GM21381 (cell line): ENCODE measurements around the gene ZNF575.

ENCODE experiments used
- ATAC-seq: cut with Tn5 transposase; IDR thresholded peaks from one replicate; pipeline ENCODE4 v1.9.1; 2021; ENCODE audit warnings: mild to moderate bottlenecking, moderate library complexity; ENCODE audit not compliant: unreplicated experiment

ZNF575 gene, protein sequence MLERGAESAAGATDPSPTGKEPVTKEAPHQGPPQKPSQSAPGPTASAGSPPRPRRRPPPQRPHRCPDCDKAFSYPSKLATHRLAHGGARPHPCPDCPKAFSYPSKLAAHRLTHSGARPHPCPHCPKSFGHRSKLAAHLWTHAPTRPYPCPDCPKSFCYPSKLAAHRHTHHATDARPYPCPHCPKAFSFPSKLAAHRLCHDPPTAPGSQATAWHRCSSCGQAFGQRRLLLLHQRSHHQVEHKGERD

DNA sequence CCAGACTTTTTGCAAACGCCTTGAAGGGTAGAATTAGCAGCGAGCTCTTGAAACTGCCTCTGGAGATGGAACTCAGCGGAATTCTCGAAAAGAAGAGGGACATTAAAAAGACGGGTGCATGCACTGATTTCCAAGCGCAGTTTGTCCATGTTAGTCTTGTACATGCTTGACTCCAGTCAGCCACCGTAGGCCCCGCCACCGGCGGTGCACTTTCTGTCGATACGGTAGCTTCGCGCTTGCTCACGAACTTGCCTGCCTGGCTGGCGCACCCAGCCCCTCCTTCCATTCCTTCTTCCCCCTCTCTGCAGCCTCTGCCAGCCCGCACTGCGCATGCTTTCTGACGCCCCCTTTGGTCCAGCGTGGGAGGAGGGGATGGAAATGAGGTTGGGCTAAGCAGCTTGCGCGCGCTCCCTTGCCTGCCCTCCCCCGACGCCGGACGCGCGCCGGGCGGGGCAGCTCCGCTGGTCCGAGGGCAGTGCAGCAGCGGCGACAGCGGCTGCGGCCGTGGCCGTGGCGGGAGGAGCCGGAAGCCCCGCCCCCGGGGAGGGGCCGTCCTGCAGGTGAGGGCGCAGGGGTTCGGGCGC lies at the start of gene ZNF575:
Gene ZNF575, plus strand, starts transcription at position 227 of the 584 bp plus-strand sequence. CDS start 1,235 bp downstream, outside the sequence.
- peak; percentile 64 for ATAC-seq

DNA sequence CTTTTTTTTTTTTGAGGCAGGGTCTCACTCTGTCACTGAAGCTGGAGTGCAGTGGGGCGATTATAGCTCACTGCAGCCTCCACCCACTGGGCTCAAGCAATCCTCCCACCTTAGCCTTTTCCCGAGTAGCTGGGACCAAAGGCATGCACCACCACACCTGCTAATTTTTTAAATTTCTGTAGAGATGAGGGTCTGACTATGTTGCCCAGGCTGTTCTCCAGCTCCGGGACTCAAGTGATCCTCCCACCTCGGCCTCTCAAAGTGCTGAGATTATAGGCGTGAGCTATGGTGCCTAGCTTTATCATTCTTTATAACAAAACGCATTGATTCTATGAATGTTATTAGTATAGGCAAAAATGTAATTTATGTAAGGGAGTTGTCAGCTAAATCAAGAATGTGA lies 49.7 kb upstream of the ZNF575 start:
- no peak for ATAC-seq

DNA sequence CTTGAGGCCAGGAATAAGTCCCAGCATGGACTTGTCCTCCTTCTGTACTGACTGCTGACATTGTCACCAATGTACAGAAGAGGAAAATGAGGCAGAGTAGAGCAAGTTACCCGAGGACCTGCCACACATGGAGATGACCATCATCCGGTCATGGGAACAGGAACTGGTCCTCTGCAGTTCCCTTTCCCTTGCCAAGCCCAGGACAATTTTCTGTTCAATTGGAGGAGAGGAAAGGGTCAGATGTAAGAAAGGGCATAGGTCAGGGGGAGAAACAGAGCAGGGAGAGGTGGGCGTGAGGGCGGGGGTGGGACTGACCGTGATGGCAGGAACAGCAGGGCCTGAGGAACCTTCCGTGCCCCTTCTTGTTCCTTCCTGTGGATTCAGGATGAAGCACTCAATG lies 47.0 kb upstream of the ZNF575 start:
- ATAC-seq: no peak

DNA sequence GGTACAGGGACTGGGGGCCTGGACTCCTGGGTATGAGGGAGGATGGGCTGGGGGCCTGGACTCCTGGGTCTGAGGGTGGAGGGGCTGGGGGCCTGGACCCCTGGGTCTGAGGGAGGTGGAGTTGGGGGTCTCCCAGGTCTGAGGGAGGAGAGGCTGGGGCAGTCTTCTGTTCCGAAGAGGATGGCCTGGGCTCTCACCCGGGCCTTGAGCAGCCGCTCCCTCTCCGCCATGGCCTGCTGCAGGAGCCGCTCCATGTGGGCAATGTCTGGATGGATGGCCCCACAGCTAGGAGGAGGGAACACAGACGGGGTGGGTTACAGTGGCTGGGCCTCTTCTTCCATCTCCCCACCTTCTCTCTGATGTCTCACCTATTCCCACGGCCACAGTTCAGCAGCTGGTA lies 46.6 kb upstream of the ZNF575 start:
- no peak for ATAC-seq

DNA sequence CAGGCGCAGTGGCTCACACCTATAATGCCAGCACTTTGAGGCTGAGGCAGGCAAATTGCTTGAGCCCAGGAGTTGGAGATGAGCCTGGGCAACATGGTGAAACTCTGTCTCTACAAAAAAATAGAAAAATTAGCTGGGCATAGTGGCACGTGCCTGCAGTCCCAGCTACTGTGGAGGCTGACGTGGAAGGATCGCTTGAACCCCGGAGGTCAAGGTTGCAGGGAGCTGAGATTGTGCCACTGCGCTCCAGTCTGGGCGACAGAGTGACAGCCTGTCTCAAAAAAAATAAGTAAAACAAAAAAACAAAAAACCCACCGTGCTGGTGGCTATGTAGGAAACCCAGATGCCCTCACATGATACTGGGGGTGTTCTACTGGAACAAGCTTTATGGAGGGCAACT lies 44.8 kb upstream of the ZNF575 start:
- ATAC-seq: no peak

DNA sequence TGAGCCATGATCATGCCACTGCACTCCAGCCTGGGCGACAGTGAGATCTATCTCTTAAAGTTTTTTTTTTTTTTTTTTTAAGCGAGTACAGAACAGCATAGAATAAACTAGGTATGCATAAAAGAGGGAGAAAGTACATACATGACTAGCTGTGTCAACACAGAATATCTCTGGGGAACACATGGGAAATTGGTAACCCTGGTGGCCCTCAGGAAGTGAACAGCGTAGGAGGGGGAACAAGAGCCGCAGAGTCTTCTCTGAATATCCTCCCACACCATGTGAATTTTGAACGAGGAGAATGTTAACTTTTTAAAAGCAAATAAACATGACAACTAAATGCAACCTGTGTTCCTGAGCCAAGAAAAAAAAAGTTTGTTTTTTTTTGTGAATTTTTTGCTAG lies 43.7 kb upstream of the ZNF575 start:
- no peak for ATAC-seq

DNA sequence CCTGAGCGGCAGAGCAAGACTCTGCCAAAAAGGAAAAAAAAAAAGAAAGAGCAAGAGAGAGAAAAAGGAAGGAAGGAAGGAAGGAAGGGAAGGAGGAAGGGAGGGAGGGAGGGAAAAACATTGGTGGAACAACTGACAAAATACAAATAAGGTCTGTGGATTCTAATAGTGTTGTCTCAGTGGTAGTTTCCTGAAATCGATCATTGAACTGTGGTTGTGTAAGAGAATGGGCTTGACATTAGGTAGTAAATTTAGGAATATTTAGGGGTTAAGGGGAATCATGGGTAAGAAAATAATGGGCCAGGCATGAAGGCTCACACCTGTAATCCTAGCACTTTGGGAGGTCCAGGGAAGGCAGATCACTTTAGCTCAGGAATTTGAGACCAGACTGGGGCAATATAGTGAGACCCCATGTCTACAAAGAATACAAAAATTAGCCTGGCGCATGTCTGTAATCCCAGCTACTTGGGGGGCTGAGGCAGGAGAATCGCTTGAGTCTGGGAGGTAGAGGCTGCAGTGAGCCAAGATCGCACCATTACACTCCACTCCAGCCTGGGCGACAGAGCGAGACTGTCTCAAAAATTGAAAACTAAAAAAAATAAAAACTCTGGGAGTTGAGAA lies 42.9 kb upstream of the ZNF575 start:
- ATAC-seq: no peak

DNA sequence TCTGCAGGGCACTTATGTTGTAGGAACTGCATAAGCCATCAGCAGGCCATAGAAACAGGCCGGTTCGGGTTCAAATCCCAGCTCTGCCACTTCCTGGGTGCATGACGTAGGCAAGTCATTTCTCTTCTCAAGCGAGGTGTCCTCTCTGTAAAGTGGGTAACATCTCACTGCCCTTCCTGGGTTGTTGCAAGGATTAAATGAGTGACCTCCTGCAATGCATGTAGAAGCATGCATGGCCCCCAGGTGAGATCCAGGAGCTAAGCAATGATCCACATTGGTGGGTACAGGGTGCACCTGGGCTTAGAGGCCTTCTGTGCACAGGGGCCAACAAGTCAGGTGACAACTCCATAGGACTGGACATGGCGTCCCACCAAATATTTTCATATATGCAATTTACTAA lies 42.2 kb upstream of the ZNF575 start:
- no peak for ATAC-seq

DNA sequence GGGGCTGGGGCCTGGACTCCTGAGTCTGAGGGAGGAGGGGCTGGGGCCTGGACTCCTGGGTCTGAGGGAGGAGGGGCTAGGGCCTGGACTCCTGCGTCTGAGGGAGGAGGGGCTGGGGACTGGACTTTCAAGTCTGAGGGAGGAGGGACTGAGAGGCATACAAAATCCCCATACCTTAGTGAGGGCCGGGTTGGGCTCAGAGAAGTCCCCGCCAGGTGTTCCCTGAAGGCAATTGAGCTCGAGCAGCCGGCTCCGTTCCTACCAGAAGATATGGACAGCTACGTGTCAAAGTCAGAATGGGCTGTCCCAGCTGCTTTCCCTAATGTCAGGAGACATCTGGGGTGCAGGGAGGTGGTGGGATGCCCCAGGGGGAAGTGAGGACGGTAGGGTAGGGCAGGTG lies 37.9 kb upstream of the ZNF575 start:
- ATAC-seq: no peak

DNA sequence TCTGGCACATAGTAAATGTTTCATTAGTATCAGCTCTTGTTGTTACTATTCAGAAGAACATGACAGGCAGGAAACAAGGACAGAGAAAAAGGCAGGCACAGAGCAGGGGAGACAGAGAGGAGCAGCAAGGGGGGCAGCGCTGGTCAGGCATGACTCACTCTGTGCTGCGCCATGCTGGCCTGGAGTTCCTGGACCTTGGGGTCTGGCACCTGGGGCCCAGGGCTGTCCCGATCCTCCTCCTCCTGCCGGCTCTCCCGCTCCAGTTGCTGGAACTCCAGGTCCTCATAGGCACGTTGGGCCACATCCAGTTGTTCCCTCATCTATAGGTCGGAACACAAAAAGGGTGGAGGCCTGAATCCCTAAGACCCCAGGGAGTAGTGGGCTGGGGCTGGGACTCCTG lies 36.0 kb upstream of the ZNF575 start:
- ATAC-seq: no peak

DNA sequence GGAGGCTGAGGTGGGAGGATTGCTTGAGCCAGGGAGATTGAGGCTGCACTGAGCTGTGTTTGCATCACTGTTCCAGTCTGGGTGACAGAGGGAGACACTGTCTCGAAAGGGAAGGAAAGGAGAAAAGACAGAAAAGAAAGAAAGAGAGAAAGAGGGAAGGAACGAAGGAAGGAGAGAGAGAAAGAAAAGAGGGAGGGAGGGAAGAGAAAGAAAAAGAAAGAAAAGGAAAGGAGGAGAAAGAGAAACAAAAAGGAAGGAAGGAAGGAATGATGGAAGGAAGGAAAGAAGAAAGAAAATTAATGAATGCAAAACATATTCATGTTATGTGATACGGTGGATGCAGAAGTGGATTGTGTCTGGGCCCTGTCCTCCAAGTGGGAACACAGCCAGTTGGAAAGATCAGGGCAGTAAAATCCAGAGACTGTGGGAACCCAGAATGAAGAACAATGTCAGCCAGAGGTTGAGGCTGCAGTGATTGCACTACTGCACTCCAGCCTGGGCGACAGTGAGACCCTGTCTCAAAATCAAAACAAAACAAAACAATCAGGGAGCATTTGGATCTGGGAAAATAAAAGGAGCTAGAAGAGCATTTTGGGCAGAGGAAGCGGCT lies 34.6 kb upstream of the ZNF575 start:
- ATAC-seq: no peak

DNA sequence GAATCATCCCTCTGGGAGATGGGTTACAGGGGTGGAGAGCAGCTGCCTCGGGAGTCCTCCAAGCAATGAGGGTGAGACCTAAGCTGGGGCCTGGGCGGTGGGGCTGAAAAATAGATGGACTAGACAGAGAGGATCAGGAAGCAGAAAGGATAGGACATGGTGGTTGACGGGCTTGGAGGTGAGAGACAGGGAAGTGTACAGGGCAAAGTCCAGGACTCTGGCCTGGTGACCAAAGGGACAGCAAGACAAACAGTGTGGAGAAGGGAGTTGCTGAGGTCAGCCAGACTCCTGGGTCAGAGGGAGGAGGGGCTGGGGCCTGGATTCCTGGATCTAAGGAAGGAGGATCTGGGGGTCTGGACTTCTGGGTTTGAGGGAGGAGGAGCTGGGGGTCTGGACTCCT lies 33.9 kb upstream of the ZNF575 start:
- no peak for ATAC-seq

DNA sequence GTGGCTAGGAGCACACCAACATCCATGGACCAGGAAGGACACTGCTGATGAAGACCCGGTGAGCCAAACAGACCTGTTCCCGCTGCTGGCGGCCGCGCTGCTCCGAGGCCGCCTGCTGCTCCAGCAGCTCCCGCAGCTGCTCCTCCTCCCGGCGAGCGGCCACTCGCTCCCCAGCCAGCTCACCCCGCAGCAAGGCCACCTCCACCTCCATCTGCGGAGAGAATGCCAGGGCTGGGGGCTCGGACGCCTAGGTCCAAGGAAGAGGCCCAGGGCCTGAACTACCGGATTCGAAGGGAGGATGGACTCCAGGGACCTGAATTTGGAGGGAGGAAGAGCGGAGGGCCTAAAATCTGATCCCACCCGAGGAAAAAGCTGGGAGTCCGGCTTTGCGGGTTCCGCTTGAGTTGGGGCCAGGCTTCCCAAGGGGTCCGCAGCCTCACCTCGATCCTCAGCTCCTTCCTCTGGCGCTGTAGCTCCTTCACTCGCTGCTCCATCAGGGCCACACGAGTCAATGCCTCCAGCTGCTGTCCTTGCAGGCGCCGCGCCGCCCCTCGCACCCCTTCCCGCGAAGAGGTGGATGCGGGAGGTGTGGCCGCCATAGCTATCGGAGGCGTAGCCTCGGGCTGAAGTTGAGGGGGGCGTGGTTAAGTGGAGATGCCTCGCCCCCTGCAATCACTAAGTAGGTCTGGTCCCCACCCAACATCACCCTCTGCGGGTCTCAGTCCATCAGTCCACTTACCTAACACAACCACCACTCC lies 31.1 kb upstream of the ZNF575 start:
- no peak for ATAC-seq

DNA sequence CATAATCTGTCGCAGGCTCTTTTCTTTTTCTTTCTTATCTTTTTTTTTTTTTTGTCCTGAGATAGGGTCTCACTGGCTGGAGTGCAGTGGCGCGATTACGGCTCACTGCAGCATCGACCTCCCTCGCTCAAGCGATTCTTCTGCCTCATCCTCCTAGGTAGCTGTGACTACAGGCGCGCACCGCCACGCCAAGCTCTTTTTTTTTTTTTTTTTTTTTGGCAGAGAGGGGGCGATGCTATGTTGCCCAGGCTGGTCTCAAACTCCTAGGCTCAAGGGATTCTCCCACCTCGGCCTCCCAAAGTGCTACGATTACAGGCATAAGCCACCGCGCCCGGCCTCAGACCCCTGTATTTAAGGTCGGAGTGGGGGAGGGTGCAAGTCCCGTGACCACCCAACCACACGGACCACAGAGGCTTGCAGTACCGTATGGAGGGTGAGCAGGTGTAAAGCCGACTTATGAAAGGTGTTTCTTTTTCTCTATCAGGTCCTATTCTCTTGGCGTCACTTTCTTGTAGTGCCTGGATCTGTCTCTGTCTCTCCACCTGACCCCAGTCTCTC lies 30.5 kb upstream of the ZNF575 start:
- no peak for ATAC-seq

DNA sequence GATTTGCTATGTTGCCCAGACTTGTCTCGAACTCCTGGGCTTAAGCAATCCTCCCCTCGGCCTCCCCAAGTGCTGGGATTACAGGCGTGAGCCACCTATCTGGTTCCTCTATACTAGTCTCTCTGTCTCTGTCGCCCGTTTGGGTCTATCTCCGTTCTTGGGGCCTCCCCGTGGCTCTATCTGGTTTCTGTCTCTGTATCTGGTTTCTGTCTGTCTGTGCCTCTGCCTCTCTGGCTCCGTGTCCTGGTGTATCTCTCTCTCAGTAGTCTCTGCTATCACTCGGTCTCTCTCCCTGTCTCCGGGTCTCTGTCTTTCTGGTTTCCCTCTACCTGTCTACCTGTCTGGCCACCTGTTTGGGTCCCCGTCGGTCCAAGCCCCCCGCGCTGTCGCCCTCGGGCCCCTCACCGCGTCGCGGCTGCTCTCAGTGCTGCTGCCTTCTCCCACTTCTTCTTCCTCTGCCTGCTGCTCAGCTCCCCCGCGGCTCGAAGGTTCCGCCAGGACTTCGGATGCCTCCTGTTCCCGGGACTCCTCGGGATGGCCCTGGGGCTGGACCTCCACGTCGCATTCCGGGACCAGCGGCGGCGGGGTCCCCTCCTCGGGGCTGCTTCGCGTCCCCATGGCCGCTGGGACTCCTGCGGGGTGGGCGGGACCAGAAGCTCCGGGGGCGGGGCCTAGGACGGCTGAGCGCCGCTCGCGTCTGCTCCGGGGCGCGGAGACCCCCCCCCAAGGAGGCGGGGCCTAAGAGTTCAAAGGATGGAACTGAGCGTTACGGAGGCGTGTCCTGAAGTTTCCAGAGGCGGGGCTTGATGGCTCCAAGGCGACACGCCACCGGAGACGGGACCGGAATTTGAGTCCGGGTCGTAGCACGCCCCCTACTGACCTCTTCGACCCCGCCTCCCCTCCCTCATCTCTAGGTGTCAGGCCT lies 29.2 kb upstream of the ZNF575 start:
- peak; percentile 86 for ATAC-seq

DNA sequence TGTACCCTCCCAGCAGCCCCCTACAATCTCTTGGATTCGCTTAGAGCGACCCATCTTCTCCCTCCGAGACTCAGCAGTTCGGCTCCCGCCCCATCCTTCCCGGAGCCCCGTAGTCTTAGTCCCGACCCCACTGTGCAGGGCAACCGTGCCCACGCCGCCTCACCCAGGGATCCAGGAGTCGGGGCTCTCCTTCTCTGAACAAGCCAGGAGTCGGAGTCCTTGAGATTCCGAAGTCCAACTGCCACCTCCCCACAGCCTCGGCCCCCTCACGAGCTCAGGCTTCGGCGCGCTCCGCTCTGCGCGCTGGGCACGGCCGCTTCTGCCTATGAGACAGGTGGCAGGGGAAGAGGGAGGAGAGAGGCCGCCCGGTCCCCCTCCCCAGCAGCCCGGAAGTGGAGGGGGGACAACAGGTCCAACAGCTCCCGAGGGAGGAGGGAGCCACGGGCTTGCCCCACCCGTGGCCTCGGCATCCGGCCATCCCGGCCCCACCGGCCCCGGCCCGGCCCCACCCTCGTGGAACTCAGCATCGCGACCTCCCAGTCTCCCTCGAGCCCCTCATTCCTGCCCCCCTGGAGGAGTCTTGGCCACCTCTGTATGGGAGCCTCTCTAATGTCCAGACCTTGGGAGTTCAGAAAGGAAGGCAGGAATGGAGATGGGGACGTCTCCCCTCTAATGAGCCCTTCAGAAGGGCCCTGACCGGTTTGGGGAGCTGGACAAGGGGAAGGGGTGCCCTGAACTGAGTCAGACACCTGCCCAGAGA lies 28.4 kb upstream of the ZNF575 start, which contains the start of gene PHLDB3:
Gene PHLDB3, minus strand, starts transcription at position 321 of the 760 bp plus-strand sequence. CDS start 628 bp downstream, outside the sequence.
- ATAC-seq: peak; percentile 16

DNA sequence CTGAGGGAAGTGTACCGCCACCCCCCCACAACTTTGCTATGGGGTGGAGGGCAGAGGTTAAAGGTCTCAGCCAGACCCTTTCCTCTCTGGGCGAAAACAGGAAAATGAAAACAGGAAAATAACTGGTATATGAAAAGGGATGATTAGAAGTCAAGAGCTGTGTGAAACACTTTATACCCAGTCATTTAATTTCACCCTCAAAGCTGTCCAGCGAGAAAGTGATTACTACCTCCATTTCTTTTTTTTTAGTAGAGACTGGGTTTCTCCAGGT lies 27.9 kb upstream of the ZNF575 start:
- no peak for ATAC-seq

DNA sequence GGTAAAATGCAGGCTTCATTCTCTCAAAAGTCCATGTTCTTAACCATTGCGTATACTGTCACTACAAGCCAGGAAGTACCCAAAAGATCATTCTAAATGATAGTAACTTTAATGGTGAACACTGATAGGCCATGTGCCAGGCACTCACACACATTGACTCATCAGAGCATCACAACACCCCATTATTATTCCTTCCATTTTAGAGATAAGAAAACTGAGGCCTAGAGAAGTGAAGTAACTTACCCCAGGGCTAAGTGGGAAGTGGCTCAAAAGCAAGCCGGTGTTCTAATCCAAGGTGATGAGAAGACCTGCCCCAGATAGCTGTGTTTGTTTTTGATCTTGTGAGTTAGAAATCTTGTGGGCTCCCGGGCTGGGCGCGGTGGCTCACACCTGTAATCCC lies 27.0 kb upstream of the ZNF575 start:
- no peak for ATAC-seq

DNA sequence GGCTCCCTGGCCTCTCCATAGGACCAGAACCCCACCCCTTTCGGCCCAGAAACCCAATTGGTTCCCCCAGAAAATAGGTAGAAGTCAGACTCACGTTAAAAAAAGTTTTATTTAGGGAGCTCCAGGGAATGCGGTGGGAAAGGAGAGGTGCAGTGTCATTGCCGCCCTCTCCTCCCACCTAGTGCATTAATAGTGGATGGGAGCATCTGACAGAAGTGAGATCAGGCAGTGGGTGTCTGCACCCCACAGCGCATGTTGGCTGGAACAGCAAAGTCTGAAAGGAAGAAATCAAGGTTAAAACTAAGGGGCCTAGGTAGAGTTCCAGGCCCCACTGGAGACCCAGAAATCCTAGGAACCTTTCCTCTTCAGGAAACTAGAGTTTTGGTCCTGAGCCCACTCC lies 26.4 kb upstream of the ZNF575 start:
- no peak for ATAC-seq
